ENCODE data around the gene RAB31.

- TF ChIP-seq RAD21 (conservative IDR thresholded peaks at IDR 0.05 in 1 of 2, IDR thresholded peaks at IDR 0.05 in 1 of 2) (no peak), CTCF (IDR thresholded peaks at IDR 0.05) (no peak), KDM5A (IDR thresholded peaks at IDR 0.05) (no peak), POLR2A (IDR thresholded peaks at IDR 0.05; ENCODE audit: low read length) (no peak), CBX8 (IDR thresholded peaks at IDR 0.05) (no peak), E2F6 (IDR thresholded peaks at IDR 0.05; ENCODE audit: borderline replicate concordance, low read depth) (no peak), CHD2 (IDR thresholded peaks at IDR 0.05; ENCODE audit: low read length, partially characterized antibody) (no peak), KDM1A (IDR thresholded peaks at IDR 0.05; ENCODE audit: low read depth) (no peak), MYC (IDR thresholded peaks at IDR 0.05; ENCODE audit: borderline replicate concordance, low read length) (no peak), ZSCAN20 (CRISPR knock-in tag; IDR thresholded peaks at IDR 0.05) (no peak), NPAS2 (CRISPR knock-in tag; IDR thresholded peaks at IDR 0.05; ENCODE audit: borderline replicate concordance) (no peak), CEBPB (IDR thresholded peaks at IDR 0.05) (no peak), MAFK (IDR thresholded peaks at IDR 0.05; ENCODE audit: partially characterized antibody) (no peak), HOXA7 (CRISPR knock-in tag; IDR thresholded peaks at IDR 0.05) (no peak)
These were observed 18.8 kb downstream of the RAB31 start for GRCh38 chr18:9726936-9727335.

All from A549 (cell line).